Esophagus (tissue), 2 donors: Measurements from ENCODE around the gene CDH16. TPM values are rescaled to one million over a fixed set of nuclear protein-coding genes. Genes with fewer than 3 reads are reported as not detected.

Experiments used
- H3K27ac ChIP-seq, 2 donors: one replicate each; pipeline ENCODE4 v1.5.1; 2013; ENCODE audit warnings: low read depth in 2 of 2, mild to moderate bottlenecking in 2 of 2, inconsistent platforms in 1 of 2, low read length in 1 of 2, moderate library complexity in 1 of 2
- H3K27me3 ChIP-seq, 2 donors: one replicate each; pipeline ENCODE4 v1.6.1; 2013; ENCODE audit warnings: low read length in 2 of 2, control low read depth in 1 of 2, mild to moderate bottlenecking in 1 of 2; ENCODE audit not compliant: insufficient read depth in 2 of 2, control insufficient read depth in 1 of 2
- H3K36me3 ChIP-seq, 2 donors: one replicate each; pipeline ENCODE4 v1.6.1; 2013; ENCODE audit warnings: low read length in 1 of 2; ENCODE audit not compliant: control insufficient read depth in 2 of 2, insufficient read depth in 2 of 2
- H3K4me1 ChIP-seq, 2 donors: one replicate each; pipeline ENCODE4 v1.6.1; 2013; ENCODE audit warnings: low read length in 1 of 2; ENCODE audit not compliant: control insufficient read depth in 2 of 2, insufficient read depth in 2 of 2
- H3K4me3 ChIP-seq, 2 donors: one replicate each; pipeline ENCODE4 v1.5.1; 2013; ENCODE audit warnings: low read length in 2 of 2, mild to moderate bottlenecking in 2 of 2, low read depth in 1 of 2, moderate library complexity in 1 of 2
- H3K9me3 ChIP-seq, 2 donors: one replicate each; pipeline ENCODE4 v1.6.1; 2013; ENCODE audit warnings: mild to moderate bottlenecking in 2 of 2, low read depth in 1 of 2, low read length in 1 of 2, moderate library complexity in 1 of 2; ENCODE audit not compliant: control insufficient read depth in 2 of 2, insufficient read depth in 1 of 2
- WGBS, 2 donors: extraction: QIAGEN DNeasy Blood & Tissue Kit; methylation state at CpG; one replicate each; pipeline ENCODE4 v1.1.7; 2013; 5-methylcytosine and 5-hydroxymethylcytosine counted together
- polyA plus RNA-seq, 2 donors: library from polyadenylated mRNA; stranded (reverse); fragments of 200-250 nt; gene quantifications; one replicate each; pipeline ENCODE4 v1.2.3, GENCODE V29; 2013
- donor health status: healthy with polysubstance abuse.
- donor health status: Bipolar disorder and iron deficiency.

CDH16 gene
- polyA plus RNA-seq, 2 donors: 6.1 to 6.5 TPM

GRCh38 chr16:66954097-66954659 is 35.5 kb upstream of the CDH16 start:
- no peak overlapping the region for H3K4me3 ChIP-seq
- no peak overlapping the region for H3K27ac ChIP-seq
- WGBS, 2 donors: 8 to 13% methylated on average over 8 of the region's 8 CpGs
- H3K4me1 ChIP-seq: peaks cover 0 to 3% of the 10 kb centered on the region in 2 donors
- H3K36me3 ChIP-seq: no peaks in the 10 kb centered on the region
- H3K9me3 ChIP-seq: no peaks in the 10 kb centered on the region
- no peaks in the 10 kb centered on the region for H3K27me3 ChIP-seq

GRCh38 chr16:66953462-66954096 is 34.9 kb upstream of the CDH16 start:
- no peak overlapping the region for H3K4me3 ChIP-seq

GRCh38 chr16:66952430-66953110 is 33.9 kb upstream of the CDH16 start:
- H3K27ac ChIP-seq: no peak overlapping the region
- H3K27me3 ChIP-seq: no peaks in the 10 kb centered on the region
- peaks cover 0 to 10% of the 10 kb centered on the region in 2 donors for H3K4me1 ChIP-seq
- no peaks in the 10 kb centered on the region for H3K36me3 ChIP-seq
- H3K9me3 ChIP-seq: no peaks in the 10 kb centered on the region
- 82 to 86% methylated on average over 7 of the region's 7 CpGs for WGBS, 2 donors
- no peak overlapping the region for H3K4me3 ChIP-seq

More at GRCh38 chr16:66953462-66954096, 34.9 kb upstream of the CDH16 start:
- Histone ChIP-seq H3K36me3 (no peaks in the 10 kb centered on the region), H3K4me1 (peaks cover 0 to 5% of the 10 kb centered on the region in 2 donors), H3K9me3 (no peaks in the 10 kb centered on the region), H3K27me3 (no peaks in the 10 kb centered on the region), H3K27ac (no peak overlapping the region)
- WGBS, 2 donors: 61 to 66% methylated on average over 10 of the region's 10 CpGs

GRCh38 chr16:66950971-66951790 is 32.5 kb upstream of the CDH16 start:
- no peaks in the 10 kb centered on the region for H3K9me3 ChIP-seq
- no peaks in the 10 kb centered on the region for H3K36me3 ChIP-seq
- 71 to 76% methylated on average over 4 of the region's 4 CpGs for WGBS, 2 donors
- H3K27me3 ChIP-seq: no peaks in the 10 kb centered on the region
- H3K27ac ChIP-seq: no peak overlapping the region
- H3K4me3 ChIP-seq: no peak overlapping the region
- H3K4me1 ChIP-seq: peaks cover 0 to 10% of the 10 kb centered on the region in 2 donors

- H3K4me1 ChIP-seq: peaks cover 0 to 10% of the 10 kb centered on the region in 2 donors
- H3K27me3 ChIP-seq: no peaks in the 10 kb centered on the region
- H3K9me3 ChIP-seq: no peaks in the 10 kb centered on the region
- WGBS, 2 donors: 73 to 76% methylated on average over 2 of the region's 2 CpGs
- H3K36me3 ChIP-seq: no peaks in the 10 kb centered on the region
- H3K27ac ChIP-seq: no peak overlapping the region
- no peak overlapping the region for H3K4me3 ChIP-seq
Measured at GRCh38 chr16:66950437-66950836, 31.8 kb upstream of the CDH16 start.

- no peaks in the 10 kb centered on the region for H3K9me3 ChIP-seq
- WGBS, 2 donors: 77 to 80% methylated on average over 6 of the region's 6 CpGs
- H3K4me1 ChIP-seq: peaks cover 0 to 10% of the 10 kb centered on the region in 2 donors
- H3K36me3 ChIP-seq: no peaks in the 10 kb centered on the region
- H3K27me3 ChIP-seq: no peaks in the 10 kb centered on the region
- no peak overlapping the region for H3K27ac ChIP-seq
- no peak overlapping the region for H3K4me3 ChIP-seq
Measured at GRCh38 chr16:66949472-66949871, 30.8 kb upstream of the CDH16 start.

- Histone ChIP-seq H3K4me3 (peak overlapping the region; percentile 46 to 51), H3K36me3 (peaks cover 0 to 2% of the 10 kb centered on the region in 2 donors), H3K27ac (no peak overlapping the region), H3K27me3 (no peaks in the 10 kb centered on the region), H3K9me3 (no peaks in the 10 kb centered on the region), H3K4me1 (peaks cover 0 to 10% of the 10 kb centered on the region in 2 donors)
- 19% methylated on average over 18 to 21 of the region's 21 CpGs for WGBS, 2 donors
Measured at GRCh38 chr16:66948837-66949225, 30.1 kb upstream of the CDH16 start.

- peaks cover 4 to 7% of the 10 kb centered on the region in 2 donors for H3K36me3 ChIP-seq
- peak overlapping the region; percentile 46 to 51 for H3K4me3 ChIP-seq
- no peaks in the 10 kb centered on the region for H3K27me3 ChIP-seq
- no peak overlapping the region for H3K27ac ChIP-seq
- peaks cover 0 to 8% of the 10 kb centered on the region in 2 donors for H3K4me1 ChIP-seq
- no peaks in the 10 kb centered on the region for H3K9me3 ChIP-seq
- 2 to 4% methylated on average over 42 to 44 of the region's 44 CpGs for WGBS, 2 donors
Measured at GRCh38 chr16:66948134-66948836, 29.6 kb upstream of the CDH16 start.
